Measurements from ENCODE around the gene SKAP2. TPM values are rescaled to one million over a fixed set of nuclear protein-coding genes. Genes with fewer than 3 reads are reported as not detected.

The SKAP2 gene
- polyA plus RNA-seq, 5 donors = 32.1 to 53.9 (median 47.0) TPM

- no peak for DNase-seq
Measured at GRCh38 chr7:26639111-26639510, 225.3 kb downstream of the SKAP2 start.

- no peak for DNase-seq
Measured at GRCh38 chr7:26638140-26638539, 226.2 kb downstream of the SKAP2 start.

DNA sequence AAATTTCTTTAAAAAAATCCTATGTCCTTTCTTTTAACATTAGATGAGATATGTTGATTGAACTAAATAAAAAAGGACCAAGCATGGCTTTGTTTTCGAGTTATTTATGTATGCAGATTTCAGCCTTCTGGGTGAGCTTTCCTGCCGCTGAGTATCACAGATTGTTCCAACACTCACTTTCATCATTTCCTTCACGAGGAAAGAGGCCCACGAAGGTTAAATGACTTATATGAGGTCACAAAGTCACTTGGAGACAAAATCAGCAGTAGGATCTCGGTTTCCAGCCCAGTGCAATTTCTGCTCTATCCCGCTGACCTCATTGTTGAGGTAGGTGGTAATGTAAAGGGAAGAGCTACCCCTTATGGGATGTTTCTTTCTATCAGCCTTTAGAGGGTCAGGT is 226.8 kb downstream of the SKAP2 start:
- DNase-seq = no peak

- DNase-seq = no peak
Measured at GRCh38 chr7:26636808-26637207, 227.6 kb downstream of the SKAP2 start.

- no peak for DNase-seq
Measured at GRCh38 chr7:26633557-26633956, 230.8 kb downstream of the SKAP2 start.

GRCh38 chr7:26631601-26632000 is 232.8 kb downstream of the SKAP2 start:
- no peak for DNase-seq

DNA sequence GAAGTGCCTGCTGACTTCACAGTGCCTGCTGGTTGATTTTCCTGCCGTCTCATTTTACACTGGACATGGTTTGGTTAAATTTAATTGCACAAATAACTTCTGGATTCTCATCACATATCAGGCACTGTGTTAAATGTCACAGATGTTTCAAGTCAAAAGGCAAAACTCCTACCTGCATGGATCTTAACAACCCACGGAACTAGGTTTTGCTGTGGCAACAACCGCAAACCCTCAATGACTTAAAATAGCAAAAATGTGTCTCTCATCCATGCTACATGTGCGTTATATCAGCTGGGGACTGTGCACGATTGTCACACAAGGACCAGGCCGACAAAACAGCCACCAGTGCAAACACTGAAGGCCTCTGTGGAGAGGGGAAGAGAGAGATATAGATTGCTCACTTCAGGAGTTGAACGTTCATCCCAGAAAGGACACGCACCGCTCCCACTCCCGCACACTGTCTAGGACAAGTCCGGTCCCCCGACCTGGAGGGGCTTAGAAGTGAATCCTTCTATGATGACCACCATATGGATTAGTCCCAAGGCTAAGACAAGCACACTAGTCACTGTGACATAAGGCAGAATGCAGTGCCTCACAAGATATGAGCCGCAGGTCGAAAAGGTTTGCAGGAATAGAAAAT is 233.3 kb downstream of the SKAP2 start:
- no peak for DNase-seq

DNA sequence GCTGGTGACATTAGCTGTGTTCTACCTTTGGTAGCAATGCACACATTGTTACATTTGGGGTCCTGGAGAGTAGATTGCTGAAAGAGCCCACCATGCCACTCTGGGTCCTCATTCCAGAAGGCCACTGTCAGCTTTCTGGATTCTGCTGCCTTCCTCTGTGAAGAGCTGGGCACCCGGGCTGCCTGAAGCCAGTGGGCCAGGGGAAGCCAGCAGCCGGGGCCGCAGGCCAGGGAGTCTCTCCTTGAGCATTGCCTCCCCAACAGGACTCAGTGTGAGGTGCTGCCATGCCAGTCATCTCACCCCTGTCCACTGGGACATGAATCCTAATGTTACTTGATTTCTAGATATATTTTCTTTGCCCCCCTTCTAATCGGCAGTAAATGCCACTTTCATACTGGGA is 234.0 kb downstream of the SKAP2 start:
- DNase-seq = no peak

- DNase-seq = peak in 1 of 2 donors; percentile 9
Measured at GRCh38 chr7:26629696-26630095, 234.7 kb downstream of the SKAP2 start.

- peak in 1 of 2 donors; percentile 11 for DNase-seq
Measured at GRCh38 chr7:26627891-26628341, 236.5 kb downstream of the SKAP2 start.

GRCh38 chr7:26627221-26627620 is 237.2 kb downstream of the SKAP2 start:
- no peak for DNase-seq

DNA sequence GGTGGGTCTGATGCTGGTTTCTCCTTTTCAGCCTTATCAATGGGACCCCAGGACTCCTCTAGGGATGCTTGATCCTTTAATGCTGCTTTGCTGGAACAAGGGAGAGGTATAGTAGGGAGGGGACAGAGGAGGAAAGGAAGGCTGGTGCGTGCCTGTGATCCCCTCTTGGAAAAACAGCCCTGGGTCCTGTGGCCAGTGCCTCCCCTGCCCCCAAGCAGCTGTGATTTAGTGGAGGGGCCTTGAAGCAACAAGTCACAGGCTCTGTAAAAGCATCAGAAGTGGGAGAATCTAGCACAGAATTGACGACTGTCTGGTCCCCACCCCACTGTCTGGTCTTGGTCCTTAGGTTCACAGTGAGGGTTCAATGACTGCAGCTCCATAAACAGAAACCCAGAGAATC is 237.7 kb downstream of the SKAP2 start:
- DNase-seq = no peak

DNA sequence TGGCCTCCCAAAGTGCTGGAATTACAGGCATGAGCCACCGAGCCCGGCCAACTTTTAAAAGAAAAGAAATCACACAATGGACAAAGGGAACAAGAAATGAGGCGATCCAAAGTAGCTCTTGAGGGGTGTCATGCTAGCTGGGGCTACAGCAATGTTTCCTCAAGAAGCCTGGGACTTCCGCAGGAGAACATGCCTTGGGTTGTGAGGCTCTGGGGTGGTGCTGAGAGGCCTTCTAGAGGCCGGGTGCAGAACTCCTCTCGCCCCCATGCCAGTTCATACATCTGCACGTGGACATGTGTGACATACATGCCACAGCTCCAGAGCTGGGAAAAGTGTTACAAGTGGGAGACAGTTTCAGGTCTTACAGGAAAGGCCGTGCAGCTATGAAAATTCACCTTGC is 238.2 kb downstream of the SKAP2 start:
- DNase-seq = no peak

DNA sequence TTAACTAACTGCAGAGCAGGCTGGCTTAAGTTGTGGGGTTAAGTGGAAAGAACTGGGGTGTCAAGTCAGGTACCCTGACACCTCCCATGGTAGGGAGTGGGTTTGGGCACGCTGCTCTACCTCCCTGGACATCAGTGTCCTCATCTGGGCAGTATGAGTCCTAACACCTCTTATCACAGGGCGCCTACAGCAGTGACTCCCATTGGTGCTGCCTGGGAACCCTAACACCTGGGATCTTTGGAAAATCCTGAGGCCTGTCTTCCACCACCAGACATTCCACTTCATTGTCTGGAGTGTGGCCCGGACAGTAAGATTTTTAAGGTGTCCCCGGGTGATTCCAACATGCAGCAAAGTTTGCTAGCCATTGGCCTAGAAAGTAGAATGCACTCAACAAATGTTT is 239.1 kb downstream of the SKAP2 start:
- DNase-seq = no peak

DNA sequence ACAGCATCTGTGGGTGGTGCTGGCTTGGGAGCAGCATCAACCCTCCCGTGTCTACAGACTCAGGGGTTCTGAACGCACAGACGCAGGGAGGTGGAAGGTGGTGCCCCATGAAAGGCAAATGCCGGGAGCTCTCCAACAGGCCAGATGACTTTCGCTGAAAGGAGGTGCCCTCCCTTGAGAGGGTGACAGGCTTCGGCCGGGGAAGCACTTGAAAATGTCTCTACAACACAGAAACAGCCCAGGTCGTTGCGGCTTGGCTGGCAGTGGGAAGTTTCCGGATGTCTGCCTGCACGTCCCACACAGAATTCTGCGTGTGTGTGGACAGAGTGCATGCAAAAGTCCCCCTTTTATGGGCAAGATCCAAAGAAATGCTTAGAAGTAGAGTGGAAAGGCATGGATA is 239.6 kb downstream of the SKAP2 start:
- no peak for DNase-seq

GRCh38 chr7:26624431-26624830 is 240.0 kb downstream of the SKAP2 start:
- no peak for DNase-seq

GRCh38 chr7:26620352-26620751 is 244.0 kb downstream of the SKAP2 start:
- no peak for DNase-seq

GRCh38 chr7:26619348-26619984 is 244.9 kb downstream of the SKAP2 start:
- no peak for DNase-seq

DNA sequence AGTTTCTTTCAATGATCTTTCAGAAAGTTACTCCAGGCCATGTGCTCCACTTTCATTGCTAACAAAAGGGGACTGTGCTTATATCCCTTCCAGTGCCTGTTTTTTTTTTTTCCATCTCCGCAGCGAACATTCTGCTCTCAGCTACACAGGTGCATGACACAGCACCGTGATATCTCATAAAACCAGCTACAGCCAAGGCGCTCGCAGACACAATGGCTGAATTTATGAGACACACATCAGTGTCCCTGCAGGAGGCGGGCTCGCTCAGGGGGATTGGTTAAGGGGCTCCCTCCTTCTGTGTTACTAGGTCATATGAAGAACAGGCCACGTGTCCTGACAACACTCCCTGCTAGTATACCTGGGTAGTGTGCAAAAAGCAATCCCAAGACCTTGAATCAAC is 245.5 kb downstream of the SKAP2 start:
- no peak for DNase-seq

GRCh38 chr7:26618449-26618848 is 245.9 kb downstream of the SKAP2 start:
- DNase-seq = no peak
